RKO (cell line): Measurements from ENCODE around the gene MACROD2.

ENCODE experiments used
- DNase-seq: peaks from one replicate; pipeline ENCODE4 v3.0.0-alpha.2; 2016; ENCODE audit warnings: low spot score

The MACROD2 gene

GRCh38 chr20:14589383-14589782 is 594.1 kb downstream of the MACROD2 start:
- DNase-seq = no peak

GRCh38 chr20:14595051-14595450 is 599.7 kb downstream of the MACROD2 start:
- DNase-seq = no peak

GRCh38 chr20:14597206-14597715 is 601.9 kb downstream of the MACROD2 start:
- DNase-seq = no peak

GRCh38 chr20:14599613-14600012 is 604.3 kb downstream of the MACROD2 start:
- no peak for DNase-seq

- no peak for DNase-seq
Measured at GRCh38 chr20:14600527-14600926, 605.2 kb downstream of the MACROD2 start.

GRCh38 chr20:14604143-14604542 is 608.8 kb downstream of the MACROD2 start:
- DNase-seq = no peak

GRCh38 chr20:14609328-14610221 is 614.3 kb downstream of the MACROD2 start:
- DNase-seq = no peak

- DNase-seq = no peak
Measured at GRCh38 chr20:14611479-14611878, 616.2 kb downstream of the MACROD2 start.

- peak; percentile 9 for DNase-seq
Measured at GRCh38 chr20:14612391-14612790, 617.1 kb downstream of the MACROD2 start.

- DNase-seq = no peak
Measured at GRCh38 chr20:14616003-14616402, 620.7 kb downstream of the MACROD2 start.

GRCh38 chr20:14617123-14617522 is 621.8 kb downstream of the MACROD2 start:
- no peak for DNase-seq

- DNase-seq = no peak
Measured at GRCh38 chr20:14619411-14619810, 624.1 kb downstream of the MACROD2 start.

GRCh38 chr20:14622796-14623195 is 627.5 kb downstream of the MACROD2 start:
- DNase-seq = peak; percentile 25

- DNase-seq = no peak
Measured at GRCh38 chr20:14631011-14631410, 635.7 kb downstream of the MACROD2 start.

GRCh38 chr20:14632906-14633305 is 637.6 kb downstream of the MACROD2 start:
- peak; percentile 34 for DNase-seq

- DNase-seq = no peak
Measured at GRCh38 chr20:14633507-14633906, 638.2 kb downstream of the MACROD2 start.

GRCh38 chr20:14634665-14635064 is 639.3 kb downstream of the MACROD2 start:
- DNase-seq = no peak

GRCh38 chr20:14637441-14637840 is 642.1 kb downstream of the MACROD2 start:
- DNase-seq = no peak

- no peak for DNase-seq
Measured at GRCh38 chr20:14643146-14643545, 647.8 kb downstream of the MACROD2 start.

- no peak for DNase-seq
Measured at GRCh38 chr20:14643556-14643955, 648.2 kb downstream of the MACROD2 start.

- no peak for DNase-seq
Measured at GRCh38 chr20:14644306-14645097, 649.2 kb downstream of the MACROD2 start.

GRCh38 chr20:14647016-14647415 is 651.7 kb downstream of the MACROD2 start:
- DNase-seq = no peak

- no peak for DNase-seq
Measured at GRCh38 chr20:14649662-14650061, 654.3 kb downstream of the MACROD2 start.
